ENCODE measurements around the gene ITPR2.
A peak's percentile ranks its signal among the peaks of the same experiment; 100 is the strongest.
"Not testable (repeated sequence)": the region's sequence is repeated elsewhere in the genome, so short reads cannot be mapped to it uniquely, and the experiment has no call there.

The ITPR2 gene

DNA sequence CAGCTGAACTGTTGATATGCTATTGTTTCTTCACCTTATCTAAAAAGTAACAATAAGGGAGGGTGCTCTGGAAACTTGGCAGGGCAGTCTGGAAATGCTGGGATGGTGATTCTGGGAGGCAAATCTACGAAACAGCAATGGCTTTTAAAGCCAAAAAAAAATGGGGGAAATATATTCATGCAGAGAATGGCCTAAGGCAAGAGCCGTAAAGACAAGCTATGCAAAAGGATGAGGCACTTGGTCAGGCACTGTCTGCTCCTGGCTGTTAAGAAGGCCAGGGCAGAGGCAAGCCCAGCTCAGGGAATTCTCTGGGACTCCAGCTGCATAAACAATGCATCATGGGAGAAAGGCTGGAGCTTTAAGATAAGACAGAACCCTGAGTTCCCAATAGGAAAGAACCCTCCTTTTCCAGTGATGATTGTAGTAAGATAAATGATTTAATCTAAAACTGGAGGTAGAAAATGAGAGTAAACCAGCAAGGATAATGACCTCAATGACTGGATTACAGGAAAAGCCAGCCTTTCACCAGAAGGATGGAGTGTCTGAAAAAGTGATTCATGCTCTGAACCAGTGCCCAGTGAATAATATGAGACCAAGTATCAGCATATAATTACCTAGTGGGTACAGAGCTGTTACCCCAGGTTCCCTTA is 46.0 kb downstream of the ITPR2 start:
- peak; percentile 53 for DNase-seq (ENCODE audit: low spot score)

GRCh38 chr12:26786491-26786864 is 46.5 kb downstream of the ITPR2 start:
- DNase-seq (ENCODE audit: low spot score) = no peak

- not testable (repeated sequence) for DNase-seq (ENCODE audit: low spot score)
Measured at GRCh38 chr12:26783816-26784379, 49.1 kb downstream of the ITPR2 start.

DNA sequence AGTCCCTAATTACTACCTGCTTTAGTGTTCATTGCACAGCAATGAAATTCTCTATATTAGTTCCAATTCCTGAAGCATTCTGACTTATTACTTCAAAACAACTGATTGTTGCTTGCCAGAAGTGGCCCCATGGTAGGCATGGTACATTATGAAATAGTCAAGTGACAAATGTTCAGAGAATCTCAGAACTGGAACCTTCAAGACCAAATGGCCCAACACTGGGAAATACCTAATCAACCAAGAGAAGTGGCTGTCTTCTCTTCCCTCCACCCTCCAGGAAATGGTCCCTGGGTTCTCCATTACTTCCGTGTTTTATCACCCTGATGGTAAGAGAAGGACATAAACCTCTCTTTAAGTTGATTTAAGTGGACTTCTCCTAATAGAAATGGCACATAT is 49.9 kb downstream of the ITPR2 start:
- DNase-seq (ENCODE audit: low spot score) = no peak

- no peak for DNase-seq (ENCODE audit: low spot score)
Measured at GRCh38 chr12:26782372-26783130, 50.4 kb downstream of the ITPR2 start.

DNA sequence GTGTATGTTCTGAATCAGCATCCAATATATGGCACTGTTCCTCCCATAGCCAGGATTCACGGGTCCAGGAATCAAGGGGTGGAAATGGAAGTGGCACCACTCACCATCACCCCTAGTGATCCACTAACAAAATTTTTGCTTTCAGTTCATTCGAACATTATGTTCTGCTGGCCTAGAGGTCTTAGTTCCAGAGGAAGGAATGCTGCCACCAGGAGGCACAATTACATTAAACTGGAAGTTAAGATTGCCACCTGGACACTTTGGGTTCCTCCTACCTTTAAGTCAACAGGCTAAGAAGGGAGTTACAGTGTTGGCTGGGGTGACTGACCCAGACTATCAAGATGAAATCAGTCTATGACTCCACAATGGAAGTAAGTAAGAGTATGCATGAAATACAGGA is 52.3 kb downstream of the ITPR2 start:
- not testable (repeated sequence) for DNase-seq (ENCODE audit: low spot score)

DNA sequence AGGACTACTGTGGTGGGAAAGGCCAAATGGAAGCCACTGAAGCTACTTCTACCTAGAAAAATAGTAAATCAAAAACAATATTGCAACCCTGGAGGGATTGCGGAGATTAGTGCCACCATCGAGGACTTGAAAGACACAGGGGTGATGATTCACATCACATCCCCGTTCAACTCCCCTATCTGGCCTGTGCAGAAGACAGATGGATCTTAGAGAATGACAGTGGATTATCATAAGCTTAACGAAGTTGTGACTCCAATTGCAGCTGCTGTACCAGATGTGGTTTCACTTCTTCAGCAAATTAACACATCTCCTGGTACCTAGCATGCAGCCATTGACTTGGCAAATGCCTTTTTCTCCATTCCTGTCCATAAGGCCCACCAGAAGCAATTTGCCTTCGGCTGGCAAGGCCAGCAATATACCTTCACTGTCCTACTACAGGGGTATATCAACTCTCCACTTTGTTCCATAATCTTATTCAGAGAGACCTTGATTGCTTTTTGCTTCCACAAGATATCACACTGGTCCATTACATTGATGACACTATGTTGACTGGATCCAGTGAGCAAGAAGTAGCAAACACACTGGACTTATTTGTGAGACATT is 54.7 kb downstream of the ITPR2 start:
- DNase-seq (ENCODE audit: low spot score) = not testable (repeated sequence)

DNA sequence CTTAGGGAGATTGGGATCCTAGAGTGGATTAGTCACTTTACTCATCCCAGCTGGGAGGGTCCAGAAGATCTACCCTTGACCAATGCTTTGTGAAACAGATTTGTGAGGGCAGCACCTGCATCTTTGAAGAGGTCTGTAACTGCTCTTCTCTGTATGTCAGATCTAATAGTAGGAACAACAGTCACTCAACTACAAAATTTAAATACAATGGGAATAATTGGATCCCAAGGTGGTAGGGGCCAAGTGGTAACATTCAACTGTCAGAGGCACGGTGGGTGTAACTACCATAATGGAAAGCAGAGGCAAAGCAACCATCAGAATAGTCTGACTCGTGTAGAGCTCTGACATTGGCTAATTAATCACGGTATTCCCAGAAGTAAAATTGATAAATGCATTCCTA is 55.8 kb downstream of the ITPR2 start:
- DNase-seq (ENCODE audit: low spot score) = no peak

- not testable (repeated sequence) for DNase-seq (ENCODE audit: low spot score)
Measured at GRCh38 chr12:26775991-26776390, 57.0 kb downstream of the ITPR2 start.

DNA sequence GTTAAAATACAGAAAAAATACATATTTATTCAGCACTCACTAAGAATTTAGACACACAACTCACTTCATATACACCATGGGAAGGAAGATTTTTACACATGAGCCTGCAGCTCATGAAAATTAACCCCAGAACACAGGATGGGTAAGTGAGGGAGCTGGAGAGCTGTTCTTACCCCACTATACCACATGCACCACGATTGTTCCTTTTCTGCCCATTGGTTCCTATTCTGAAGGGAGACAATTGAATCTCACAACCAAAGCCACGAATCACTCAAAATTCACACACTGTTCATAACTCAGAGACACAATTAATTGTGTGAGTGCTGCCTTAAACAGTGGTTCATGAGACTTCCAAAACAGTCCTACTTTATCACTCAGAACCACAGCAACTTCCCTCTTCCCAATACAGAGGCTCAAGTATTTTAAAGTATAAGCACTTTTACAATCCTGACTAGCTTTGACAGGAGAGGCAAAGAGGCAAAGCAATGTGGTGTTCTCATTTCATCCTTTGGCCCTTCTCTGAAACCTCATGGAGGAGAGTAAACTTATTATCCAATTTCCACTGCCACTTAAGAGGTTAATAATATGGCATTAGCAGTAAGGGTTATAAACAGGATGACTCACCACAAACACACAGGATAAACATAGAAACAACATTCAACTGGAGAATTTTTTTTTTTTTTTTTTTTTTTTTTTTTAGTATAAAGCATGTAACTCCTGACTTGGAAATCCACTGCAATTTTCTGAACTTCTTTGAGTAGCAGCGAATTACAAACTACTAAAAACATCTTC is 59.5 kb downstream of the ITPR2 start:
- DNase-seq (ENCODE audit: low spot score) = no peak

GRCh38 chr12:26771861-26772260 is 61.1 kb downstream of the ITPR2 start:
- DNase-seq (ENCODE audit: low spot score) = no peak

DNA sequence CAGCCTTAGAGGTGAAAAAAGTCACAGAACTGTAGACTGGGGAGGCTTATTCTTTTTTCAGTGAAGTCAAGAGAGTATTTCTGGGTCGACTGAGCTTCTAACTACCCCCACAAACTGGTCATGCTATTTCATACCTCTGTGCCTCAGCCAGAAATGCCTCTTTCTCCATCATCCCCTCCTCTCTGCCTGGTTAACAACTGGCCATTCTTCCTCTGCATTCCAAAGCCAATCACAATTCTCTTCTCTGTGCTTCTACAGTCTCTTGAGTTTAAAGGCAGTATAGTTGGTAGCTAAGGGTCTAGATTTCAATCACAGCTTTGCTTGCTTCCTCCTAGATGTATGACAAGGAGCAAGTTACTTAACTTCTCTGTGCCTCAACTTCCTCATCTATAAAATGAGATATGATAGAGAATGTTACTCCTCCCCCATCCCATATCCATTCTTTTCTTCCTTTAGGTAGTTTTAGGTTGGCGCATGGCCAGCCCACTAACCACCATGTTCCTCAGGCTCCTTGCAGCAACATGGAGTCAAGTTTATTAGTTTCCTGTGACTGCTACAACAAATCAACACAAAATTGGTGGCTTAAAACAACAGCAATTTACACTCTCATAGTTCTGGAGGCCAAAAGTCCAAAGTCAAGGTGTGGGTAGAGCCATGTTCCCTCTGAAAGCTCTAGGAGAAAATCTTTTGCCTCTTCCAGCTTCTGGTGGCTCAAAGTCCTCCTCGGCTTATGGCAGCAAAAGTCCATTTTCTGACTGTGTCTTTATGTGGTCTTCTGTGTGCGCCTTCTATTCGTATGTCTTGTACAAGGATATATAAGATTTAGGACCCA is 62.5 kb downstream of the ITPR2 start:
- no peak for DNase-seq (ENCODE audit: low spot score)

GRCh38 chr12:26769611-26770010 is 63.4 kb downstream of the ITPR2 start:
- no peak for DNase-seq (ENCODE audit: low spot score)

- DNase-seq (ENCODE audit: low spot score) = no peak
Measured at GRCh38 chr12:26768611-26769603, 64.1 kb downstream of the ITPR2 start.

DNA sequence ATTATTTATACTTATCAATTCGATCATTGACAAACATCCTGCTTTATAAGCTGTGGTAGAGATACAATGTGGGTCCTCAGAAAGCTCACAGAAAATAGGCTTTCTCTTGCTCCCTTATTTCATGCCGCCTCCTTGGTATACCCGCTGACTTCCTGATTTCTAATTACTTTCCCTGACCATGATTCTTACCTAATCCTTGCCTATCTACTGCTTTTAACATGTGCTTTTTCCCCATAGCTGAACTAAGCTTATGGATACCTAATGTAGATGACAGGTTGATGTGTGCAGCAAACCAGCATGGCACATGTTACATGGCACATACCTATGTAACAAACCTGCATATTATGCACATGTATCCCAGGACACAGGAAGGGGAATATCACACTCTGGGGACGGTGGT is 65.1 kb downstream of the ITPR2 start:
- no peak for DNase-seq (ENCODE audit: low spot score)

DNA sequence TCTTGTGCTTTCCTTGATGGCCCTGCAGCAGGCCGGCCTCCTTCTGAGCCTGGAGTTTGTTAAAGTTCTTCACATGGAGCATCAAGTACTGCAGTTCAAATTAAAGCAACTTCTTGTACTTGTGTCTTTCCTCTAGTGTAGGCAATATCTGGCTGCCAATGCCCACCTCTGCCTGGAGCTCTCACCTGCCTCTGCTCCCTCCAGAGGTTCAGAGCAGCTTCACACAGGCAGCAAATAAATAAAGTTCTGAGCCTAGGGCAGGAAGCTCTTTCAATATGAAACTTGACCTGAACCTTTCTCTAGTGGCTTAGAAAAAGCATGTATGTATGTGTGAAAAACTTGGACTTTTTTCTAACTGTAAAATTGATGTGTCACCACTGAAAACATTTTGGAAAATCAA is 65.9 kb downstream of the ITPR2 start:
- no peak for DNase-seq (ENCODE audit: low spot score)

DNA sequence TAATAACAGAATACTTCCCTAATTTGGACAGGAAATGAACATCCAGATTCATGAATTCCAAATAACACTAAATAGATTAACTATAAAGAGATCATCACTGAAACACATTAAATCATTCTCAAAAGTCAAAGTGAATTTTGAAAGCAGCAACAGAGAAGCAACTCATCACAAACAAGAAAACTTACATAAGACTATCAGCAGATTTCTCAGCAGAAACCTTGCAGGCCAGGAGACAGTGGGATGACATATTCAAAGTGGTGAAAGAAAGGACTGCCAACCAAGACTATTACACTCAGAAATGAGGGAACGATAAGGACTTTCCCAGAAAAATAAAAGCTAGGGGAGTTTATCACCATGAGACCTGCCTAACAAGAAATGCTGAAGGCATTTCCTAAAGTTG is 70.8 kb downstream of the ITPR2 start:
- DNase-seq (ENCODE audit: low spot score) = no peak

- DNase-seq (ENCODE audit: low spot score) = no peak
Measured at GRCh38 chr12:26761775-26762174, 71.2 kb downstream of the ITPR2 start.

GRCh38 chr12:26760657-26761293 is 72.2 kb downstream of the ITPR2 start:
- DNase-seq (ENCODE audit: low spot score) = no peak

DNA sequence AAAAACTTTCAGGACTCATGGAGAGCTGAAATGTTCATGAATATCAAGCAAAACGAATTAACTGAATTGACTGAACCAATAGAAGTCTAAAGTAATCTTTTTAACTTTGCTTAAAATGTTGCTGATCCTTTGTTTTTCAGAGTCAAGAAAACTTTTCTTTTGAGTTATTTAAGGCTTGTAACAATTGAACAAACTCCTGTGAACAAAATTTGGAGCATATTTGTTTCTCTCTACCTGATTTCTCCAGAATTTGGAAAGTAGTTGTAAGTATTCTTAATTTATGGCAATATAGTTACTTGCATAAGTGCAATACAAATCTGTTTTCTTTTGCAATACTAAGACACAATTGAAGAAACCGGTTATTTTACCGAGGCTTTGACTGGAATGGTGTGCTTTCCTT is 77.6 kb downstream of the ITPR2 start:
- not testable (repeated sequence) for DNase-seq (ENCODE audit: low spot score)

Data from GM03348 (cell line).